Caco-2 (cell line): ENCODE data around the gene GNPDA2. TPM values are rescaled to one million over a fixed set of nuclear protein-coding genes. Genes with fewer than 3 reads are reported as not detected.

ENCODE experiments used
- BruUV-seq: library from RNA; stranded (reverse); fragments of 400-500 nt; replicated peaks from 2 replicates; lab custom pipeline; 2021; lab: Mats Ljungman, UMichigan
- CTCF ChIA-PET: fragments of 300-600 bp; sonication (Branson Sonifier 250); formaldehyde crosslinking; loops from one replicate; lab custom pipeline; 2022; ENCODE audit warnings: antibody characterized with exemption; lab: Charles Lee
- POLR2A ChIA-PET: fragments of 300-600 bp; sonication (Branson Sonifier 250); formaldehyde crosslinking; loops from one replicate; lab custom pipeline; 2022; ENCODE audit warnings: antibody characterized with exemption; lab: Charles Lee
- DNase-seq, 2 experiments: peaks; one replicate each; pipeline versions ENCODE4 v3.0.0 to v3.0.0-alpha.2; 2020 to 2022
- H3K27me3 ChIP-seq: replicated peaks from 2 replicates; pipeline ENCODE4 v1.6.0; 2011; ENCODE audit warnings: low read length; ENCODE audit not compliant: control insufficient read depth, insufficient read depth
- H3K36me3 ChIP-seq: 2 replicates; pipeline ENCODE4 v1.5.1; 2011; ENCODE audit warnings: low read length; ENCODE audit not compliant: control insufficient read depth, insufficient read depth
- H3K4me1 ChIP-seq: fragments of 250-450 bp; sonication (Bioruptor Pico); 2 replicates; pipeline ENCODE4 v1.5.1; 2020; ENCODE audit warnings: mild to moderate bottlenecking
- H3K4me3 ChIP-seq: 2 replicates; pipeline ENCODE4 v1.5.1; 2011; ENCODE audit warnings: low read depth, mild to moderate bottlenecking, control low read depth, low read length
- H3K9me3 ChIP-seq: fragments of 250-450 bp; sonication (Bioruptor Pico); 2 replicates; pipeline ENCODE4 v1.5.1; 2020; ENCODE audit warnings: mild to moderate bottlenecking, moderate library complexity
- H3K27ac Mint-ChIP-seq: one replicate; pipeline ENCODE4 v1.8.0; 2022; ENCODE audit warnings: mixed read lengths; ENCODE audit not compliant: unreplicated experiment
- H3K27me3 Mint-ChIP-seq: one replicate; pipeline ENCODE4 v1.8.0; 2022; ENCODE audit warnings: mixed read lengths; ENCODE audit not compliant: insufficient read depth, unreplicated experiment
- H3K36me3 Mint-ChIP-seq: one replicate; pipeline ENCODE4 v1.8.0; 2022; ENCODE audit warnings: mild to moderate bottlenecking, mixed read lengths; ENCODE audit not compliant: insufficient read depth, unreplicated experiment
- H3K4me1 Mint-ChIP-seq: one replicate; pipeline ENCODE4 v1.8.0; 2022; ENCODE audit warnings: low read depth, mixed read lengths; ENCODE audit not compliant: unreplicated experiment
- H3K4me3 Mint-ChIP-seq: one replicate; pipeline ENCODE4 v1.8.0; 2022; ENCODE audit warnings: mild to moderate bottlenecking, moderate library complexity, mixed read lengths; ENCODE audit not compliant: unreplicated experiment
- H3K9me3 Mint-ChIP-seq: one replicate; pipeline ENCODE4 v1.8.0; 2022; ENCODE audit warnings: mixed read lengths; ENCODE audit not compliant: unreplicated experiment
- intact Hi-C: fragments of 100-400 bp; cut with micrococcal nuclease; formaldehyde crosslinking; loops from one replicate; pipeline ENCODE4 v1.10.0; 2022; ENCODE audit not compliant: unreplicated experiment
- total RNA-seq: library from RNA; stranded (reverse); gene quantifications from 2 replicates; pipeline ENCODE4 v1.2.3, GENCODE V29; 2022
- TF ChIP-seq, protein P1 (sequence below), 2 experiments: fragments of 200-600 bp in 1 of 2; IDR thresholded peaks; 1 replicate in 1 of 2; 2 replicates in 1 of 2; pipeline versions ENCODE4 v1.5.1 to v1.8.0; 2011 to 2022; ENCODE audit warnings: antibody characterized with exemption in 1 of 2, control low read depth in 1 of 2, inconsistent platforms in 1 of 2, low read depth in 1 of 2, low read length in 1 of 2, mild to moderate bottlenecking in 1 of 2, moderate library complexity in 1 of 2; ENCODE audit not compliant: insufficient read depth in 1 of 2, severe bottlenecking in 1 of 2, unreplicated experiment in 1 of 2

Gene GNPDA2
- total RNA-seq, 1 experiment from 2014 or later = 4.8 TPM

DNA sequence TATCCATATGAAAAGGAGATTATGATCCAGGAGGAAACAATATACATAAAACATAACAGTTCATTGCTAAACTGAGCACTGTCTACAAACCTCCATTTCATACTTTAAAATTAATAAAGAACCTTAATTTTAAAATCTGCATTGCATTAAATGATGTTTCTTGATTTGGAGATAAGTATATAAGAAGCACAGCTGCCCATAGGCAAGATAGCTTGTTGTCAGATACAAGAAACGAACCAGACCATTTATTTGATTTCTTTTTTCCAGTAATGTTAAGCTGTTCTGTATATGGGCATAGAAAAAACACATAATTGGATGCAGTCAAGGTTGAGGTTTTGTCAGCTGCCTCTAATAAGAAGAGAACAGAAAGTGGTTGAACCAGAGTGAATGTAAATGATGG, 41.7 kb downstream of the GNPDA2 start:
- no peak overlapping the region for H3K4me3 Mint-ChIP-seq
- Histone ChIP-seq H3K36me3 (no peaks in the 10 kb centered on the region), H3K27me3 (no peaks in the 10 kb centered on the region), H3K4me1 (no peaks in the 10 kb centered on the region), H3K4me3 (no peak overlapping the region), H3K9me3 (no peaks in the 10 kb centered on the region)
- no peak for DNase-seq
- intact Hi-C loops = no loop called here
- POLR2A ChIA-PET = no interaction called here
- BruUV-seq = no TSS peak
- H3K9me3 Mint-ChIP-seq = no peaks in the 10 kb centered on the region
- CTCF ChIA-PET = no interaction called here
- no peaks in the 10 kb centered on the region for H3K4me1 Mint-ChIP-seq
- H3K27ac Mint-ChIP-seq = no peak overlapping the region
- no peaks in the 10 kb centered on the region for H3K27me3 Mint-ChIP-seq
- peaks cover 33% of the 10 kb centered on the region for H3K36me3 Mint-ChIP-seq
- TF ChIP-seq, protein P1, sequence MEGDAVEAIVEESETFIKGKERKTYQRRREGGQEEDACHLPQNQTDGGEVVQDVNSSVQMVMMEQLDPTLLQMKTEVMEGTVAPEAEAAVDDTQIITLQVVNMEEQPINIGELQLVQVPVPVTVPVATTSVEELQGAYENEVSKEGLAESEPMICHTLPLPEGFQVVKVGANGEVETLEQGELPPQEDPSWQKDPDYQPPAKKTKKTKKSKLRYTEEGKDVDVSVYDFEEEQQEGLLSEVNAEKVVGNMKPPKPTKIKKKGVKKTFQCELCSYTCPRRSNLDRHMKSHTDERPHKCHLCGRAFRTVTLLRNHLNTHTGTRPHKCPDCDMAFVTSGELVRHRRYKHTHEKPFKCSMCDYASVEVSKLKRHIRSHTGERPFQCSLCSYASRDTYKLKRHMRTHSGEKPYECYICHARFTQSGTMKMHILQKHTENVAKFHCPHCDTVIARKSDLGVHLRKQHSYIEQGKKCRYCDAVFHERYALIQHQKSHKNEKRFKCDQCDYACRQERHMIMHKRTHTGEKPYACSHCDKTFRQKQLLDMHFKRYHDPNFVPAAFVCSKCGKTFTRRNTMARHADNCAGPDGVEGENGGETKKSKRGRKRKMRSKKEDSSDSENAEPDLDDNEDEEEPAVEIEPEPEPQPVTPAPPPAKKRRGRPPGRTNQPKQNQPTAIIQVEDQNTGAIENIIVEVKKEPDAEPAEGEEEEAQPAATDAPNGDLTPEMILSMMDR (IDR thresholded peaks at IDR 0.05; ENCODE audit: insufficient read depth in 1 of 2, low read depth in 1 of 2, low read length in 1 of 2, severe bottlenecking in 1 of 2, unreplicated experiment in 1 of 2) = no peak

DNA sequence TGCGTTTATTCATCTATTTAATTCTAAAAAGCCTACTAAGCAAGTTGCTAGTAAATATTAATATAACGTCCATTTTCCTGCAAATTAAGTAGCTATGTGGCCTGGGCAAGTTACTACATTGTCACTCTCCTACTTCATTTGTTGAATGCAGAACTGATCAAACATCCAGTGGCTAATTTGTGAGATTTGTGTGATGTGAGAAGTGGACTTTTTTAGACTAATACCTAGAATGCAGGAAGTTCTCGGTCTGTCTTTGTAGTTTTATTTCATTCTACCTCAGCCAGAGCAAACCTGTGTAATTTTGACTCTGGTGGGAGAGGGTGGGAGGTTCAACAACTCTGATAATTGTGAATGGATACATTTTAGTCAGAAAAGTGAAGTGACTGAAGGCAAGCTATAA, 47.3 kb downstream of the GNPDA2 start:
- H3K4me3 ChIP-seq = peak overlapping the region; percentile 69
- CTCF ChIA-PET = no interaction called here
- H3K36me3 Mint-ChIP-seq = peaks cover 23% of the 10 kb centered on the region
- no peaks in the 10 kb centered on the region for H3K4me1 ChIP-seq
- H3K27me3 Mint-ChIP-seq = no peaks in the 10 kb centered on the region
- no TSS peak for BruUV-seq
- TF ChIP-seq, protein P1 (IDR thresholded peaks at IDR 0.05; ENCODE audit: insufficient read depth in 1 of 2, low read depth in 1 of 2, low read length in 1 of 2, severe bottlenecking in 1 of 2, unreplicated experiment in 1 of 2) = no peak
- peak overlapping the region; percentile 97 for H3K27ac Mint-ChIP-seq
- no peaks in the 10 kb centered on the region for H3K9me3 Mint-ChIP-seq
- DNase-seq = no peak
- no peaks in the 10 kb centered on the region for H3K27me3 ChIP-seq
- intact Hi-C loops = loop anchor here (2.0 kb wide), 1 partner anchor 48 kb away; the partner anchor contains the start of gene GNPDA2
- POLR2A ChIA-PET = no interaction called here
- H3K36me3 ChIP-seq = no peaks in the 10 kb centered on the region
- no peaks in the 10 kb centered on the region for H3K4me1 Mint-ChIP-seq
- H3K9me3 ChIP-seq = no peaks in the 10 kb centered on the region
- peak overlapping the region; percentile 95 for H3K4me3 Mint-ChIP-seq

DNA sequence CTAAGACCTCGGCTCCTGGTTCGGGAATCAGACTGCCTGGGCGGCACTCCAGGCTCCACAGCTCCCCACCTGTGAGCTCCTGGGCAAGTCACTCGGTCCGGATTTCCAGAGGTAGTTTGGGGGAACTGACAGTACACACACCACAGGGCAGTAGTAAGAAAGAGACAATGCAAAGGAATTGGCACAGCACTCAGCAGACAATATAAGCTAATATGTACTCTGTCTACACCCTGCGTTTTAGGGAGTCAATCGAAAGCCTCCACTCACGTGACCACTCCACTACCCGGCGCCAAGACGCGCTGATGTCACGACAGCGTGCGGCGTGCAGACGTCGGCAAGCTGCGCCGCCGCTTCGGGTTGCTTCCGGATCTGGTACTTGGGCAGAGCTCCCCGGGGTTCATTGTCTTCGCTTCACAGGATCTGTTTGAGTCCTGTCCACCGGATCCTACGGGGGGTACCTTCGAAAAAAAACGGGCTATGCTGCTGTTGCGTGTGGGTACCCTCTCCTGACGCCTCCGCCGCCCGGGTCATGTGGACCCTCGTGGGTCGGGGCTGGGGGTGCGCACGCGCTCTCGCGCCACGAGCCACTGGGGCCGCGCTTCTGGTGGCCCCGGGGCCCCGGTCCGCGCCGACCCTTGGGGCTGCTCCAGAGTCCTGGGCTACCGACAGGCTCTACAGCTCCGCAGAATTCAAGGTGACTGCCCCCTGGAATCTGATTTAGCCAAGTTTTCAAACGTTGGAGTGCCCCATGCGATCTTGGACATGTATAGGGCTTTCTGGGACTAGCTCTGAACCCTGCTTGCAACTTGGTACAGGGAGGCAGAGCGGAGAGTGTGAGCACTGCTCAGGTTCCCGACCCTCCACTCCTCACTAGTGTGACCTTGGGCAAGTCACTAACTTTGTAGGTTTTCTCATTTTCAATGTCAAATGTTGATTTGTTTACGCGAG, 48.0 kb downstream of the GNPDA2 start, which contains the start of gene GUF1:
Gene GUF1, plus strand, starts transcription at position 327 of the 948 bp plus-strand sequence. Its CDS starts 203 bp downstream, at position 530.
- TF ChIP-seq, protein P1 (IDR thresholded peaks at IDR 0.05; ENCODE audit: insufficient read depth in 1 of 2, low read depth in 1 of 2, low read length in 1 of 2, severe bottlenecking in 1 of 2, unreplicated experiment in 1 of 2) = no peak
- H3K9me3 Mint-ChIP-seq = no peaks in the 10 kb centered on the region
- CTCF ChIA-PET = interaction anchor here (0.6 kb wide), 1 partner anchor 773 kb away, joined by 3 read pairs; no protein-coding TSS in a partner anchor

More for the DNA sequence above, 48.0 kb downstream of the GNPDA2 start, which contains the start of gene GUF1:
- H3K4me3 Mint-ChIP-seq = peak within 1 kb of the TSS; percentile 95
- Histone ChIP-seq H3K4me3 (peak within 1 kb of the TSS; percentile 69), H3K36me3 (no peaks in the 10 kb centered on the region), H3K27me3 (no peaks in the 10 kb centered on the region), H3K9me3 (no peaks in the 10 kb centered on the region), H3K4me1 (no peaks in the 10 kb centered on the region)
- H3K27ac Mint-ChIP-seq = peak within 1 kb of the TSS; percentile 97
- H3K27me3 Mint-ChIP-seq = no peaks in the 10 kb centered on the region
- H3K4me1 Mint-ChIP-seq = no peaks in the 10 kb centered on the region
- DNase-seq = peak; percentile 85 to 86
- BruUV-seq = no TSS peak
- POLR2A ChIA-PET = interaction anchor here (1.0 kb wide), 1 partner anchor 433 kb away, joined by 3 read pairs; no protein-coding TSS in a partner anchor
- intact Hi-C loops = loop anchor here (2.0 kb wide), 1 partner anchor 48 kb away; the partner anchor contains the start of gene GNPDA2
- H3K36me3 Mint-ChIP-seq = peaks cover 23% of the 10 kb centered on the region
